ENCODE measurements around the gene SCGB2B2.
"Not testable (repeated sequence)": the region's sequence is repeated elsewhere in the genome, so short reads cannot be mapped to it uniquely, and the experiment has no call there.

Gene SCGB2B2

GRCh38 chr19:34676697-34677385 is at the start of gene SCGB2B2:
Gene SCGB2B2, minus strand, starts transcription at chr19:34677159. Its CDS starts 82,596 bp downstream, at chr19:34594563.
- no peak for DNase-seq (ENCODE audit: low read depth)

- DNase-seq (ENCODE audit: low read depth), result no peak
These were observed 48.4 kb upstream of the SCGB2B2 start for GRCh38 chr19:34725400-34725799.

- DNase-seq (ENCODE audit: low read depth), result no peak
These were observed 45.4 kb upstream of the SCGB2B2 start for GRCh38 chr19:34722353-34722752.

- DNase-seq (ENCODE audit: low read depth), result no peak
These were observed 38.4 kb upstream of the SCGB2B2 start for GRCh38 chr19:34715357-34715756.

GRCh38 chr19:34713262-34713637 is 36.3 kb upstream of the SCGB2B2 start:
- no peak for DNase-seq (ENCODE audit: low read depth)

GRCh38 chr19:34712395-34713261 is 35.7 kb upstream of the SCGB2B2 start:
- DNase-seq (ENCODE audit: low read depth), result no peak

- DNase-seq (ENCODE audit: low read depth), result no peak
These were observed 34.9 kb upstream of the SCGB2B2 start for GRCh38 chr19:34711890-34712289.

GRCh38 chr19:34707661-34708060 is 30.7 kb upstream of the SCGB2B2 start:
- no peak for DNase-seq (ENCODE audit: low read depth)

- no peak for DNase-seq (ENCODE audit: low read depth)
These were observed 15.6 kb upstream of the SCGB2B2 start for GRCh38 chr19:34692549-34692948.

GRCh38 chr19:34690372-34690771 is 13.4 kb upstream of the SCGB2B2 start:
- DNase-seq (ENCODE audit: low read depth), result no peak

- DNase-seq (ENCODE audit: low read depth), result no peak
These were observed 11.6 kb upstream of the SCGB2B2 start for GRCh38 chr19:34688592-34688991.

- DNase-seq (ENCODE audit: low read depth), result no peak
These were observed 10.4 kb upstream of the SCGB2B2 start for GRCh38 chr19:34687348-34687747.

GRCh38 chr19:34686455-34686854 is 9.5 kb upstream of the SCGB2B2 start:
- no peak for DNase-seq (ENCODE audit: low read depth)

GRCh38 chr19:34685266-34685665 is 8.3 kb upstream of the SCGB2B2 start:
- not testable (repeated sequence) for DNase-seq (ENCODE audit: low read depth)

- DNase-seq (ENCODE audit: low read depth), result no peak
These were observed 4.5 kb upstream of the SCGB2B2 start for GRCh38 chr19:34681478-34681877.

GRCh38 chr19:34678421-34678820 is 1.5 kb upstream of the SCGB2B2 start:
- DNase-seq (ENCODE audit: low read depth), result no peak

- no peak for DNase-seq (ENCODE audit: low read depth)
These were observed 1.1 kb upstream of the SCGB2B2 start for GRCh38 chr19:34678085-34678412.

GRCh38 chr19:34677386-34678084 is 576 bp upstream of the SCGB2B2 start, which contains the start of gene ZNF302:
Gene ZNF302, plus strand, starts transcription at chr19:34677678. Its CDS starts 1,127 bp downstream, at chr19:34678805.
- peak; percentile 88 for DNase-seq (ENCODE audit: low read depth)

- DNase-seq (ENCODE audit: low read depth), result no peak
These were observed 1.0 kb downstream of the SCGB2B2 start for GRCh38 chr19:34675919-34676318.

- no peak for DNase-seq (ENCODE audit: low read depth)
These were observed 1.7 kb downstream of the SCGB2B2 start for GRCh38 chr19:34675250-34675649.

- DNase-seq (ENCODE audit: low read depth), result no peak
These were observed 3.4 kb downstream of the SCGB2B2 start for GRCh38 chr19:34673590-34673989.

GRCh38 chr19:34671972-34672371 is 5.0 kb downstream of the SCGB2B2 start:
- no peak for DNase-seq (ENCODE audit: low read depth)

- no peak for DNase-seq (ENCODE audit: low read depth)
These were observed 7.7 kb downstream of the SCGB2B2 start for GRCh38 chr19:34669305-34669704.

All from stimulated activated CD8-positive, alpha-beta memory T cell treated with anti-CD3 and anti-CD28 coated beads, Interleukin-15, amount 100 ng/mL, for 24 hours (primary cell).